GM12875 (cell line): ENCODE results near the gene TMPRSS13.

Experiments
- H3K4me3 ChIP-seq: one replicate; pipeline ENCODE4 v1.5.1; 2011; ENCODE audit warnings: low read depth, low read length, control low read depth
- TF ChIP-seq, protein P1 (sequence below): IDR thresholded peaks from 2 replicates; pipeline ENCODE4 v1.5.1; 2011; ENCODE audit warnings: low read depth, mild to moderate bottlenecking, control low read depth, inconsistent platforms, low read length, moderate library complexity, borderline replicate concordance; ENCODE audit not compliant: insufficient read depth

TMPRSS13 gene

DNA sequence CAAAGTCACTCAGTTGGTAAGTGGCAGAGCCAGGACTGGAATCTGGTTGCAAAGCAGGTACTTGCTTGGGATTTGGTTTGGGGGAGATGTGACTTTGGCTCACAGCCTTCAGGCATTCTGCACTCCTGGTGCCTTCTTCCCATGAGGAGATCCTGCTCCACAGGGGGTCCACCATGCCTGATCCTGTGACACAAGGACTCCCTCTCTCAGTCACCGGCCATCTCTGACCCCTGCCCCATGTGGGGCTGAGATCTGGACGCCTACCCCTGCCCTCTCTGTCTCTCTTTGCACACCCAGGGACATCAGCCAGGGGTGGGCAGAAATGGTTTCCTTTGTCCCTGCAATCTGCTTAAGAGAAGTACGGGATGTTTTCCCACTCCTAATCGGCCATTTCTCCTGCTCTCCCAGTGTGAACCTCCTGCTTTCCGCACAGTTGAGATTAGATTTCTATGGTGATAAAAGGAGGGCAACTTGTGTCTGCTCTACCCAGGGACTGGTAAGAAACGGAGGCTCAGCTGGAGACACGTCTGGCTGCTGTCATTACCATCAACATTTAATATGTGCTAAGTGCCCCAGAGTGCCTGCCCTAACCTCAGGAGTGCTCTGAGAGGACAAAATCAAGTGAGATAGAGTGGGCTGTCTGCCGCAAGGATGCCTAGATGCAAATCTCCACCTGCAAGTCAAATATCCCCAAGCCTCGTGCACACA is 41.6 kb downstream of the TMPRSS13 start:
- TF ChIP-seq, protein P1, sequence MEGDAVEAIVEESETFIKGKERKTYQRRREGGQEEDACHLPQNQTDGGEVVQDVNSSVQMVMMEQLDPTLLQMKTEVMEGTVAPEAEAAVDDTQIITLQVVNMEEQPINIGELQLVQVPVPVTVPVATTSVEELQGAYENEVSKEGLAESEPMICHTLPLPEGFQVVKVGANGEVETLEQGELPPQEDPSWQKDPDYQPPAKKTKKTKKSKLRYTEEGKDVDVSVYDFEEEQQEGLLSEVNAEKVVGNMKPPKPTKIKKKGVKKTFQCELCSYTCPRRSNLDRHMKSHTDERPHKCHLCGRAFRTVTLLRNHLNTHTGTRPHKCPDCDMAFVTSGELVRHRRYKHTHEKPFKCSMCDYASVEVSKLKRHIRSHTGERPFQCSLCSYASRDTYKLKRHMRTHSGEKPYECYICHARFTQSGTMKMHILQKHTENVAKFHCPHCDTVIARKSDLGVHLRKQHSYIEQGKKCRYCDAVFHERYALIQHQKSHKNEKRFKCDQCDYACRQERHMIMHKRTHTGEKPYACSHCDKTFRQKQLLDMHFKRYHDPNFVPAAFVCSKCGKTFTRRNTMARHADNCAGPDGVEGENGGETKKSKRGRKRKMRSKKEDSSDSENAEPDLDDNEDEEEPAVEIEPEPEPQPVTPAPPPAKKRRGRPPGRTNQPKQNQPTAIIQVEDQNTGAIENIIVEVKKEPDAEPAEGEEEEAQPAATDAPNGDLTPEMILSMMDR: no peak
- no peak overlapping the region for H3K4me3 ChIP-seq

DNA sequence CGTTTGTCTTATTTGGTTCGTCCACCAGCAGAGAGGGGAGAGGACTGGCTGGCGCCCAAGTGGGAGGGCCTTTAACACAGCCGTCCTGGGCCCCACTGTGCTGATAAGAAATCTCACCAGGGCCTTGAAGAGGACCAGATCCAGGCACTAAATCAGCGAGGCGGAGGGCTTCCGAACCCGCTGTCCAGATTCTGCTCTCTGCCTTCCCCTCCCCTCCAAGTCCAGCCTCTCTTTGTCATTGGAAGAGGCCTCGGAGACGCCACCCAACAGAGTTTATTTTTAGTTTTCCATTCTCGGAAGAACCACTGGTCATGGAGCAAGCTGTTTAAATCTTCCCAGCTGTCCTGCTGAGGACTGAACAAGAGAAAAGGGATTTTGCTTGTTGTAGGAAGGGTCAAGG is 43.4 kb downstream of the TMPRSS13 start:
- H3K4me3 ChIP-seq: no peak overlapping the region
- TF ChIP-seq, protein P1: no peak

DNA sequence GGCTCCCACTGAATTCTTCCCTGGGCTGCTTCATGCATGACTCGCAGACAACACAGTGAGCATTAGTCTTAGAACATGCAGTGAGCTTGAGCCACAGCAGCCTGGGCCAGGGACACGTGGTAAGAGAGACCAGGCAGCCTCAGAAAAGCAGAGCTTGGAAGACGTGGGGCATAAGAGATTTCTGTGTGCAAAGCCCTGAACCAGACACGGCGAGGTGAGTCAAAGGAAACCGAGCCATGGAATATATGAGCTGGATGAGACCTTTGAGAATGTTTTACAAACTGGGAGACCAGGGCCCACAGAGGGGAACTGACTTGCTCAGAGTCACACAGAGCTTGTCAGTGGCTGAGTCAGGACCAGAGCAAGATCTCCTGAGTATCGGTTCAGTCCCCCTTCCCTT is 44.2 kb downstream of the TMPRSS13 start:
- no peak overlapping the region for H3K4me3 ChIP-seq
- TF ChIP-seq, protein P1: no peak

DNA sequence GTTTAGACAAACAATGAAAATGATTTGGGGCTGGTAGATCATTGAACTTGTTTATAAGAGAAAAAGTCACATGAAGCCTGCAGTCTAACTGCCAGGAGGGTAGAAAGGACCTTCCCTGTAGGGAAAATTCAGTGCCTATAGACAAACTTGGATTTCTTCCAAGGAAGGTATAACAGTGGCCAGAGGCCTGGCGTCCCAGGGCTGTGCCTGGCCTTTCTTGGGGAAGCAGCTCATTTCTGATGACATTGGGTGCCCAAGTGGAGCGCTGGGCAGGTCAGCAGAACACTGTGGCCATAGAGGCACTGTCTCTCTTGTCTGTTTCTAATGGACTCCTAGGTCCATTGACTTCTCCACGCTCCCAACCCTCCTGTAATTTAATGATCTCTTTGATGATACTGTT is 46.1 kb downstream of the TMPRSS13 start:
- H3K4me3 ChIP-seq: no peak overlapping the region
- TF ChIP-seq, protein P1: no peak

DNA sequence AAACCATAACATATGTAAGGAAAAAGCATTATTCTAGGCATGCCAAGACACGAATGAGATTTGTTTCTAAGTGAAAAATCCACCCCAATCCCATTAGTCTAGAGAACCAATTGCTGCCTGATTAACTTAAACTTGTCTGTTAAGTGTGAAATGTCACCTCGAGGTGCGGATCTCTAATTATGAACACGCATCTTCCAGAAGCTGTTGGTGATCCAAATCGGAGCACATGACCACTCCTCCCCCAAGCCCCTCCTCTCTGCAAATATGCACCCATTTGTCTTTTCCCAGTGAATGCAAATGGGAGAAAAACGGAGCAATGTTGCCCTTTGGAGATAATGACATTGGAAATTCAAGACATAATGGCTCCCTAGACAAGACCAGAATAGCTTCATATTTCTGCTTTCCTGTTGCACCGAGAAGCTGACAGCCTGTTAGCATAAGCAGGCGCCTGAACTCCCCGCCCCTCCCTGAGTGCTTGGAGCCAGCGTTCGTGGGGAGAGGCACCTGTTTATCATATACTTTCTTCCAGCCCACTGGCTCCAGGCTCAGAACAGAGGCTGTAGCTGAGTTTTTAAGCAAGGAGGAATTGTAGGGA is 46.8 kb downstream of the TMPRSS13 start:
- no peak overlapping the region for H3K4me3 ChIP-seq
- TF ChIP-seq, protein P1: no peak

DNA sequence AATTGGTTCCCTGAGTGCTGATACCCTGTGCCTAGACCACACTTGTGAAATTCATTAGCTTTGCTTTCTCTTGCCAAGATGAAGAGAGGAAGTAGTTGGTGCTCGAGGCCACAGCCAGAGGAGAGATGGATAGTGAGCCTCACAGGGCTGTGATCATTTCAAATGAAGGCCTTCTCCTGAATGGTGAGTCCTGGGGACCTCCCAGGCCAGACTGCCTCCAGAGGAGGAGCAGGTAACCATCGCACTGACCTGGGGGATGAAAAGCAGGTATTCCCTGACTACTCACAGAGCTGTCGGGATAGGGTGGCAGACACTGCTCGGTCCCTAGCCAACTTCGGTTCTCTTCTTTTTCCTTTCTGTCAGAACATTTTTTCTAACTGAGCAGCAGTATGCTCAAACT is 48.0 kb downstream of the TMPRSS13 start:
- H3K4me3 ChIP-seq: no peak overlapping the region
- TF ChIP-seq, protein P1: no peak
